ENCODE measurements around the gene INPP5D. TPM values are rescaled to one million over a fixed set of nuclear protein-coding genes. Genes with fewer than 3 reads are reported as not detected.

Gene INPP5D
- total and polyA plus RNA-seq, 2 donors (not counting 1 experiment from before 2014, with no cell fraction given) = 152 to 444 TPM

DNA sequence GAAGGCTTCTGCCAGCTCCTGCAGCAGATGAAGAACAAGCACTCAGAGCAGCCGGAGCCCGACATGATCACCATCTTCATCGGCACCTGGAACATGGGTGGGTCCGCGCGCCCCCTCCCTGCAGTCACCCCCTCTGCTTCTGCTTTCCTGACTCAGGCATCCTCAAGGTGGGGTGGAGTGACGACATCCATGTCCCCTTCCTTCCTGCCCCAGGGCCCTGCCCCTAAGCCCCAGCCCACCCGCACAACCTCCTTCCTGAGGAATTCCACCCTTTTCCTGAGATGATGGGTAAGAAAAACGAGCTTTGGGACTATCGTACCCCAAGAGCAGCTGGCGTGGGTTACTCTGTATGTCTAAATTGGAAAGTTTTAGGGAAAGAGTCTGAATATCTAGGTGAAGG lies 101.6 kb downstream of the INPP5D start:
- Histone ChIP-seq H3K27ac (ENCODE audit: low read length in 2 of 2) (no peak overlapping the region), H3K9me3 (ENCODE audit: control extremely low read depth in 1 of 3, control insufficient read depth in 2 of 3, insufficient read depth in 1 of 3, low read length in 2 of 3) (no peaks in the 10 kb centered on the region), H3K36me3 (replicated peaks in 1 of 2; ENCODE audit: control extremely low read depth in 1 of 2, control insufficient read depth in 1 of 2, extremely low read depth in 1 of 2, insufficient read depth in 2 of 2, low read length in 1 of 2) (peaks cover 27 to 94% of the 10 kb centered on the region in 2 experiments), H3K9ac (ENCODE audit: low read length) (no peak overlapping the region), H2AFZ (ENCODE audit: insufficient read depth, low read depth, low read length, poor library complexity, severe bottlenecking) (no peak overlapping the region), H3K79me2 (ENCODE audit: control insufficient read depth, insufficient read depth, low read length) (peaks cover 36% of the 10 kb centered on the region), H3K27me3 (replicated peaks in 1 of 4; ENCODE audit: control extremely low read depth in 1 of 4, control insufficient read depth in 3 of 4, insufficient read depth in 4 of 4, low read length in 3 of 4) (no peaks in the 10 kb centered on the region), H3K4me3 (ENCODE audit: control extremely low read depth in 1 of 5, extremely low read depth in 1 of 5, insufficient read depth in 1 of 5, low read depth in 2 of 5, low read length in 4 of 5) (no peak overlapping the region), H4K20me1 (ENCODE audit: control insufficient read depth, insufficient read depth, low read length, poor library complexity, severe bottlenecking) (peaks cover 48% of the 10 kb centered on the region), H3K4me2 (replicated peaks; ENCODE audit: low read depth, low read length, poor library complexity, severe bottlenecking) (no peak overlapping the region), H3K4me1 (ENCODE audit: control insufficient read depth in 2 of 2, insufficient read depth in 2 of 2, low read length in 2 of 2) (no peaks in the 10 kb centered on the region)
- no peak for DNase-seq
- TF ChIP-seq, protein P1, sequence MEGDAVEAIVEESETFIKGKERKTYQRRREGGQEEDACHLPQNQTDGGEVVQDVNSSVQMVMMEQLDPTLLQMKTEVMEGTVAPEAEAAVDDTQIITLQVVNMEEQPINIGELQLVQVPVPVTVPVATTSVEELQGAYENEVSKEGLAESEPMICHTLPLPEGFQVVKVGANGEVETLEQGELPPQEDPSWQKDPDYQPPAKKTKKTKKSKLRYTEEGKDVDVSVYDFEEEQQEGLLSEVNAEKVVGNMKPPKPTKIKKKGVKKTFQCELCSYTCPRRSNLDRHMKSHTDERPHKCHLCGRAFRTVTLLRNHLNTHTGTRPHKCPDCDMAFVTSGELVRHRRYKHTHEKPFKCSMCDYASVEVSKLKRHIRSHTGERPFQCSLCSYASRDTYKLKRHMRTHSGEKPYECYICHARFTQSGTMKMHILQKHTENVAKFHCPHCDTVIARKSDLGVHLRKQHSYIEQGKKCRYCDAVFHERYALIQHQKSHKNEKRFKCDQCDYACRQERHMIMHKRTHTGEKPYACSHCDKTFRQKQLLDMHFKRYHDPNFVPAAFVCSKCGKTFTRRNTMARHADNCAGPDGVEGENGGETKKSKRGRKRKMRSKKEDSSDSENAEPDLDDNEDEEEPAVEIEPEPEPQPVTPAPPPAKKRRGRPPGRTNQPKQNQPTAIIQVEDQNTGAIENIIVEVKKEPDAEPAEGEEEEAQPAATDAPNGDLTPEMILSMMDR (IDR thresholded peaks at IDR 0.05) = no peak
- TF ChIP-seq EZH2 (IDR thresholded peaks at IDR 0.05; ENCODE audit: borderline replicate concordance, insufficient read depth, low read depth, low read length, poor library complexity, severe bottlenecking) = no peak
- Mint-ChIP-seq H3K4me3 (no peak overlapping the region), H3K27me3 (no peaks in the 10 kb centered on the region), H3K9me3 (ENCODE audit: insufficient read depth) (no peaks in the 10 kb centered on the region), H3K4me1 (no peaks in the 10 kb centered on the region), H3K27ac (no peak overlapping the region)
- ATAC-seq (ENCODE audit: low read depth) = no peak
- WGBS (ENCODE audit: insufficient coverage) = 96% methylated on average over 7 of the region's 11 CpGs
- CTCF ChIA-PET = interaction anchor here (1.0 to 1.1 kb wide), 2 partner anchors 83 to 109 kb away, joined by 3 to 4 read pairs; no protein-coding TSS in a partner anchor
- intact Hi-C loops (cut with micrococcal nuclease) = no loop called here
- POLR2A ChIA-PET = no interaction called here

DNA sequence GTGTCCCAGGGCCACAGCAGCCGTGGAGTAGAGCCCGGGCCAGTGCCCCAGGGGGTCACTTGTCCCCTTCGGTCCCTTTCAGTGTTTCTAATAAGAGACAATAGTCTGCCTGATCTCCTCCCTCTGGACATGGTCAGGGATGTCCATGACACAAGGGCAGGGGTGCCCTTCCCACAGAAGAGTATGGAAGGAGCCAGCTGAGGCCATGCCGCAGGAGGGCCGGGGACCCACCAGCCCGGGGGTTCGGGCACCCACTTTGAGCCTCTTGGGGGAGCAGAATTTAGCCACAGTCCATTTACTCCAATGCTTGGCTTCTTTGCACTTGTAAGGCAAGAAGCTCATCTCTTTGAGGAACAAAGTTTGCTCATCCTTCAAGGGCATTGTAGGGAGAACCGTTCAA lies 102.6 kb downstream of the INPP5D start:
- no peak overlapping the region for H3K9ac ChIP-seq (ENCODE audit: low read length)
- H3K4me1 Mint-ChIP-seq = no peaks in the 10 kb centered on the region
- no peak overlapping the region for H3K4me3 Mint-ChIP-seq
- no peak for ATAC-seq (ENCODE audit: low read depth)
- no peak overlapping the region for H3K27ac ChIP-seq (ENCODE audit: low read length in 2 of 2)
- H4K20me1 ChIP-seq (ENCODE audit: control insufficient read depth, insufficient read depth, low read length, poor library complexity, severe bottlenecking) = peaks cover 48% of the 10 kb centered on the region
- CTCF ChIA-PET = interaction anchor here (1.0 kb wide), 1 partner anchor 110 kb away, joined by 4 read pairs; no protein-coding TSS in a partner anchor
- H3K79me2 ChIP-seq (ENCODE audit: control insufficient read depth, insufficient read depth, low read length) = peaks cover 43% of the 10 kb centered on the region
- no peak overlapping the region for H3K4me2 ChIP-seq (replicated peaks; ENCODE audit: low read depth, low read length, poor library complexity, severe bottlenecking)
- H3K9me3 Mint-ChIP-seq (ENCODE audit: insufficient read depth) = no peaks in the 10 kb centered on the region
- 99% methylated on average over 8 of the region's 8 CpGs for WGBS (ENCODE audit: insufficient coverage)
- H3K27me3 ChIP-seq (replicated peaks in 1 of 4; ENCODE audit: control extremely low read depth in 1 of 4, control insufficient read depth in 3 of 4, insufficient read depth in 4 of 4, low read length in 3 of 4) = no peaks in the 10 kb centered on the region
- no peaks in the 10 kb centered on the region for H3K4me1 ChIP-seq (ENCODE audit: control insufficient read depth in 2 of 2, insufficient read depth in 2 of 2, low read length in 2 of 2)
- POLR2A ChIA-PET = no interaction called here
- no peak for DNase-seq
- no peak overlapping the region for H2AFZ ChIP-seq (ENCODE audit: insufficient read depth, low read depth, low read length, poor library complexity, severe bottlenecking)
- no peak for TF ChIP-seq EZH2 (IDR thresholded peaks at IDR 0.05; ENCODE audit: borderline replicate concordance, insufficient read depth, low read depth, low read length, poor library complexity, severe bottlenecking)
- intact Hi-C loops (cut with micrococcal nuclease) = no loop called here
- peaks cover 27 to 93% of the 10 kb centered on the region in 2 experiments for H3K36me3 ChIP-seq (replicated peaks in 1 of 2; ENCODE audit: control extremely low read depth in 1 of 2, control insufficient read depth in 1 of 2, extremely low read depth in 1 of 2, insufficient read depth in 2 of 2, low read length in 1 of 2)
- no peaks in the 10 kb centered on the region for H3K27me3 Mint-ChIP-seq
- no peaks in the 10 kb centered on the region for H3K9me3 ChIP-seq (ENCODE audit: control extremely low read depth in 1 of 3, control insufficient read depth in 2 of 3, insufficient read depth in 1 of 3, low read length in 2 of 3)
- H3K27ac Mint-ChIP-seq = no peak overlapping the region
- no peak overlapping the region for H3K4me3 ChIP-seq (ENCODE audit: control extremely low read depth in 1 of 5, extremely low read depth in 1 of 5, insufficient read depth in 1 of 5, low read depth in 2 of 5, low read length in 4 of 5)
